ENCODE results near the gene ARR3.
"Not testable (repeated sequence)": the region's sequence is repeated elsewhere in the genome, so short reads cannot be mapped to it uniquely, and the experiment has no call there.

The ARR3 gene

GRCh38 chrX:70252491-70252890, 15.6 kb upstream of the ARR3 start:
- H3K36me3 ChIP-seq (ENCODE audit: control insufficient read depth in 2 of 2, insufficient read depth in 2 of 2, low read length in 2 of 2) = no peaks in the 10 kb centered on the region
- no peak overlapping the region for H3K4me3 ChIP-seq (ENCODE audit: low read length in 2 of 2)
- peaks cover 0 to 2% of the 10 kb centered on the region in 2 donors for H3K27me3 ChIP-seq (ENCODE audit: control insufficient read depth in 1 of 2, insufficient read depth in 2 of 2, low read length in 2 of 2)
- no peaks in the 10 kb centered on the region for H3K4me1 ChIP-seq (ENCODE audit: control insufficient read depth, insufficient read depth, low read length)
- no peaks in the 10 kb centered on the region for H3K9me3 ChIP-seq (ENCODE audit: control insufficient read depth in 2 of 2, low read length in 2 of 2)
- no peak overlapping the region for H3K27ac ChIP-seq (ENCODE audit: low read length)
- no peak overlapping the region for H3K9ac ChIP-seq (ENCODE audit: low read length in 2 of 2)

- Histone ChIP-seq H3K9ac (ENCODE audit: low read length in 2 of 2) (no peak overlapping the region), H3K4me3 (ENCODE audit: low read length in 2 of 2) (no peak overlapping the region), H3K4me1 (ENCODE audit: control insufficient read depth, insufficient read depth, low read length) (no peaks in the 10 kb centered on the region), H3K27ac (ENCODE audit: low read length) (no peak overlapping the region), H3K36me3 (ENCODE audit: control insufficient read depth in 2 of 2, insufficient read depth in 2 of 2, low read length in 2 of 2) (no peaks in the 10 kb centered on the region), H3K27me3 (ENCODE audit: control insufficient read depth in 1 of 2, insufficient read depth in 2 of 2, low read length in 2 of 2) (peaks cover 0 to 2% of the 10 kb centered on the region in 2 donors), H3K9me3 (ENCODE audit: control insufficient read depth in 2 of 2, low read length in 2 of 2) (no peaks in the 10 kb centered on the region)
Observed at GRCh38 chrX:70253377-70254062, 14.6 kb upstream of the ARR3 start.

GRCh38 chrX:70254063-70254400, 14.1 kb upstream of the ARR3 start:
- no peaks in the 10 kb centered on the region for H3K9me3 ChIP-seq (ENCODE audit: control insufficient read depth in 2 of 2, low read length in 2 of 2)
- peaks cover 0 to 2% of the 10 kb centered on the region in 2 donors for H3K27me3 ChIP-seq (ENCODE audit: control insufficient read depth in 1 of 2, insufficient read depth in 2 of 2, low read length in 2 of 2)
- H3K27ac ChIP-seq (ENCODE audit: low read length) = no peak overlapping the region

GRCh38 chrX:70254909-70255308, 13.2 kb upstream of the ARR3 start:
- Histone ChIP-seq H3K4me3 (ENCODE audit: low read length in 2 of 2) (no peak overlapping the region), H3K4me1 (ENCODE audit: control insufficient read depth, insufficient read depth, low read length) (no peaks in the 10 kb centered on the region), H3K9ac (ENCODE audit: low read length in 2 of 2) (no peak overlapping the region), H3K9me3 (ENCODE audit: control insufficient read depth in 2 of 2, low read length in 2 of 2) (no peaks in the 10 kb centered on the region), H3K36me3 (ENCODE audit: control insufficient read depth in 2 of 2, insufficient read depth in 2 of 2, low read length in 2 of 2) (no peaks in the 10 kb centered on the region), H3K27me3 (ENCODE audit: control insufficient read depth in 1 of 2, insufficient read depth in 2 of 2, low read length in 2 of 2) (peaks cover 0 to 6% of the 10 kb centered on the region in 2 donors), H3K27ac (ENCODE audit: low read length) (no peak overlapping the region)

More at GRCh38 chrX:70254063-70254400, 14.1 kb upstream of the ARR3 start:
- H3K9ac ChIP-seq (ENCODE audit: low read length in 2 of 2) = no peak overlapping the region
- H3K4me3 ChIP-seq (ENCODE audit: low read length in 2 of 2) = no peak overlapping the region
- H3K4me1 ChIP-seq (ENCODE audit: control insufficient read depth, insufficient read depth, low read length) = no peaks in the 10 kb centered on the region
- H3K36me3 ChIP-seq (ENCODE audit: control insufficient read depth in 2 of 2, insufficient read depth in 2 of 2, low read length in 2 of 2) = no peaks in the 10 kb centered on the region

- Histone ChIP-seq H3K27ac (ENCODE audit: low read length) (no peak overlapping the region), H3K36me3 (ENCODE audit: control insufficient read depth in 2 of 2, insufficient read depth in 2 of 2, low read length in 2 of 2) (no peaks in the 10 kb centered on the region), H3K4me1 (ENCODE audit: control insufficient read depth, insufficient read depth, low read length) (no peaks in the 10 kb centered on the region), H3K4me3 (ENCODE audit: low read length in 2 of 2) (no peak overlapping the region), H3K27me3 (ENCODE audit: control insufficient read depth in 1 of 2, insufficient read depth in 2 of 2, low read length in 2 of 2) (peaks cover 0 to 6% of the 10 kb centered on the region in 2 donors), H3K9ac (ENCODE audit: low read length in 2 of 2) (no peak overlapping the region), H3K9me3 (ENCODE audit: control insufficient read depth in 2 of 2, low read length in 2 of 2) (no peaks in the 10 kb centered on the region)
Observed at GRCh38 chrX:70255452-70255851, 12.7 kb upstream of the ARR3 start.

- no peaks in the 10 kb centered on the region for H3K36me3 ChIP-seq (ENCODE audit: control insufficient read depth in 2 of 2, insufficient read depth in 2 of 2, low read length in 2 of 2)
- no peaks in the 10 kb centered on the region for H3K4me1 ChIP-seq (ENCODE audit: control insufficient read depth, insufficient read depth, low read length)
- H3K27ac ChIP-seq (ENCODE audit: low read length) = no peak overlapping the region
- peaks cover 0 to 6% of the 10 kb centered on the region in 2 donors for H3K27me3 ChIP-seq (ENCODE audit: control insufficient read depth in 1 of 2, insufficient read depth in 2 of 2, low read length in 2 of 2)
- no peak overlapping the region for H3K9ac ChIP-seq (ENCODE audit: low read length in 2 of 2)
- no peak overlapping the region for H3K4me3 ChIP-seq (ENCODE audit: low read length in 2 of 2)
- no peaks in the 10 kb centered on the region for H3K9me3 ChIP-seq (ENCODE audit: control insufficient read depth in 2 of 2, low read length in 2 of 2)
Observed at GRCh38 chrX:70257423-70258288, 10.5 kb upstream of the ARR3 start.

- Histone ChIP-seq H3K27me3 (ENCODE audit: control insufficient read depth in 1 of 2, insufficient read depth in 2 of 2, low read length in 2 of 2) (peaks cover 0 to 8% of the 10 kb centered on the region in 2 donors), H3K27ac (ENCODE audit: low read length) (no peak within 1 kb of the TSS), H3K9me3 (ENCODE audit: control insufficient read depth in 2 of 2, low read length in 2 of 2) (no peaks in the 10 kb centered on the region), H3K4me3 (ENCODE audit: low read length in 2 of 2) (no peak within 1 kb of the TSS), H3K9ac (ENCODE audit: low read length in 2 of 2) (no peak within 1 kb of the TSS), H3K4me1 (ENCODE audit: control insufficient read depth, insufficient read depth, low read length) (no peaks in the 10 kb centered on the region), H3K36me3 (ENCODE audit: control insufficient read depth in 2 of 2, insufficient read depth in 2 of 2, low read length in 2 of 2) (no peaks in the 10 kb centered on the region)
Observed at GRCh38 chrX:70260104-70260503, 8.0 kb upstream of the ARR3 start, which contains the start of gene P2RY4. TSS of gene P2RY4 (minus strand) at chrX:70260204. CDS start at chrX:70259624, 580 bp downstream.

- Histone ChIP-seq H3K27me3 (ENCODE audit: control insufficient read depth in 1 of 2, insufficient read depth in 2 of 2, low read length in 2 of 2) (peaks cover 0 to 10% of the 10 kb centered on the region in 2 donors), H3K9ac (ENCODE audit: low read length in 2 of 2) (no peak overlapping the region), H3K36me3 (ENCODE audit: control insufficient read depth in 2 of 2, insufficient read depth in 2 of 2, low read length in 2 of 2) (no peaks in the 10 kb centered on the region), H3K4me3 (ENCODE audit: low read length in 2 of 2) (no peak overlapping the region), H3K9me3 (ENCODE audit: control insufficient read depth in 2 of 2, low read length in 2 of 2) (peaks cover 0 to 4% of the 10 kb centered on the region in 2 donors), H3K4me1 (ENCODE audit: control insufficient read depth, insufficient read depth, low read length) (no peaks in the 10 kb centered on the region), H3K27ac (ENCODE audit: low read length) (no peak overlapping the region)
Observed at GRCh38 chrX:70262952-70263567, 5.1 kb upstream of the ARR3 start.

- H3K27me3 ChIP-seq (ENCODE audit: control insufficient read depth in 1 of 2, insufficient read depth in 2 of 2, low read length in 2 of 2) = peaks cover 0 to 6% of the 10 kb centered on the region in 2 donors
- H3K27ac ChIP-seq (ENCODE audit: low read length) = no peak overlapping the region
- no peak overlapping the region for H3K4me3 ChIP-seq (ENCODE audit: low read length in 2 of 2)
- peaks cover 0 to 4% of the 10 kb centered on the region in 2 donors for H3K9me3 ChIP-seq (ENCODE audit: control insufficient read depth in 2 of 2, low read length in 2 of 2)
- no peaks in the 10 kb centered on the region for H3K36me3 ChIP-seq (ENCODE audit: control insufficient read depth in 2 of 2, insufficient read depth in 2 of 2, low read length in 2 of 2)
- H3K9ac ChIP-seq (ENCODE audit: low read length in 2 of 2) = no peak overlapping the region
- no peaks in the 10 kb centered on the region for H3K4me1 ChIP-seq (ENCODE audit: control insufficient read depth, insufficient read depth, low read length)
Observed at GRCh38 chrX:70264784-70265183, 3.4 kb upstream of the ARR3 start.

GRCh38 chrX:70274029-70274428, 5.9 kb downstream of the ARR3 start:
- not testable (repeated sequence) for H3K9ac ChIP-seq (ENCODE audit: low read length in 2 of 2); H3K36me3 ChIP-seq (ENCODE audit: control insufficient read depth in 2 of 2, insufficient read depth in 2 of 2, low read length in 2 of 2); H3K4me3 ChIP-seq (ENCODE audit: low read length in 2 of 2); H3K27ac ChIP-seq (ENCODE audit: low read length); H3K9me3 ChIP-seq (ENCODE audit: control insufficient read depth in 2 of 2, low read length in 2 of 2); H3K4me1 ChIP-seq (ENCODE audit: control insufficient read depth, insufficient read depth, low read length)
- H3K27me3 ChIP-seq (ENCODE audit: control insufficient read depth in 1 of 2, insufficient read depth in 2 of 2, low read length in 2 of 2) = peaks cover 0 to 11% of the 10 kb centered on the region in 2 donors

Data from stomach smooth muscle (tissue), 2 donors.